LNCAP (cell line): ENCODE data around the gene COL6A1.

Experiments
- TF ChIP-seq, protein P1 (sequence below): fragments of 450-650 bp; IDR thresholded peaks from 2 replicates; pipeline ENCODE4 v1.5.1; 2017; ENCODE audit warnings: mild to moderate bottlenecking

COL6A1 gene

DNA sequence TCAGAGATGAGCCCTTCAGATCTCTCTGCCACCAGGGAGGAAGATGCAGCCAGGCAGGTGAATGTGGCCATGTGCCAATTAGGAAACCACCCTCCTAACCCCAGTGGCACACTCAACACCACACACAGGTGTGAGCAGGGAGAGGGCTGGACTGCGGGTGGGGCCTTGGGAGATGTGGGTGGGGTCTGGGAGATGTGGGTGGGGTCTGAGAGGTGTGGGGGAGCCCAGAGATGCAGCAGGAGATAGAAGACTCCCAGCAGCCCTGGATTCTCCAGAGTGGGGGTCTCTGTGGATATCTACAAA lies 43.2 kb upstream of the COL6A1 start:
- TF ChIP-seq, protein P1, sequence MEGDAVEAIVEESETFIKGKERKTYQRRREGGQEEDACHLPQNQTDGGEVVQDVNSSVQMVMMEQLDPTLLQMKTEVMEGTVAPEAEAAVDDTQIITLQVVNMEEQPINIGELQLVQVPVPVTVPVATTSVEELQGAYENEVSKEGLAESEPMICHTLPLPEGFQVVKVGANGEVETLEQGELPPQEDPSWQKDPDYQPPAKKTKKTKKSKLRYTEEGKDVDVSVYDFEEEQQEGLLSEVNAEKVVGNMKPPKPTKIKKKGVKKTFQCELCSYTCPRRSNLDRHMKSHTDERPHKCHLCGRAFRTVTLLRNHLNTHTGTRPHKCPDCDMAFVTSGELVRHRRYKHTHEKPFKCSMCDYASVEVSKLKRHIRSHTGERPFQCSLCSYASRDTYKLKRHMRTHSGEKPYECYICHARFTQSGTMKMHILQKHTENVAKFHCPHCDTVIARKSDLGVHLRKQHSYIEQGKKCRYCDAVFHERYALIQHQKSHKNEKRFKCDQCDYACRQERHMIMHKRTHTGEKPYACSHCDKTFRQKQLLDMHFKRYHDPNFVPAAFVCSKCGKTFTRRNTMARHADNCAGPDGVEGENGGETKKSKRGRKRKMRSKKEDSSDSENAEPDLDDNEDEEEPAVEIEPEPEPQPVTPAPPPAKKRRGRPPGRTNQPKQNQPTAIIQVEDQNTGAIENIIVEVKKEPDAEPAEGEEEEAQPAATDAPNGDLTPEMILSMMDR, result no peak

DNA sequence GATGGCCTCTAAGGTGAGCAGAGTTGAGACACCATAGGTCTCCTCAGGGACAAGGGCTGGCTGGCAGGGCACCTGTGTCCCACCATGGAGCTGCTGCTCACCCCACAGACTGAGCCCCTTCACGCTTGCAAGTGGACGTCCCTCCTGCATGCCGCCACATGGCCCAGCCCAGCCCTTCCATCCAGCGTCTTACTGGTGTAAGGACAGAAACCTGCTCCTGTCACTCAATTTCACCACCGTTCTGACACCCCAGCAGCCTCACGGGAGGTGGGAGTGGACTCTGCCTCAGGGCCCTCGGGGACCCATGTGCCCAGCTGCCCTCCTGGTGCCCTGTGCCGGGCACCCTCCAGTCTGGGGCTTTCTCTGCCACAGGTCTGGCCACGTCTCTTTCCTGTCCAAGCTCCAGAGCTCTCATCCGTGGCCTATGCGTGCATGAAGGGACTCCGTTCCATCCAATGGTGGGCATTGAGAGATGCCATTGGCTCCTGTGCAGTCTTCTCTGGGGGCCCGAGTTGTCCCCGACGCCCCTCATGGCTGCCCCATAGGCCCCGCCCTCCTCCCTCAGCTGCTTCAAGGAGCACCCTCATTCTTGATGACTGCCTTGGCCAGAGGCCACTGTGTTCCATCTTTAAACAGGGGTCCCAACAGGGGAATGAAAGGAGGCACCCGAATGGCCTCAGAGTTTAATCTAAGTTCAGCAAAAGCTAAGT lies 42.6 kb upstream of the COL6A1 start:
- TF ChIP-seq, protein P1, result no peak

DNA sequence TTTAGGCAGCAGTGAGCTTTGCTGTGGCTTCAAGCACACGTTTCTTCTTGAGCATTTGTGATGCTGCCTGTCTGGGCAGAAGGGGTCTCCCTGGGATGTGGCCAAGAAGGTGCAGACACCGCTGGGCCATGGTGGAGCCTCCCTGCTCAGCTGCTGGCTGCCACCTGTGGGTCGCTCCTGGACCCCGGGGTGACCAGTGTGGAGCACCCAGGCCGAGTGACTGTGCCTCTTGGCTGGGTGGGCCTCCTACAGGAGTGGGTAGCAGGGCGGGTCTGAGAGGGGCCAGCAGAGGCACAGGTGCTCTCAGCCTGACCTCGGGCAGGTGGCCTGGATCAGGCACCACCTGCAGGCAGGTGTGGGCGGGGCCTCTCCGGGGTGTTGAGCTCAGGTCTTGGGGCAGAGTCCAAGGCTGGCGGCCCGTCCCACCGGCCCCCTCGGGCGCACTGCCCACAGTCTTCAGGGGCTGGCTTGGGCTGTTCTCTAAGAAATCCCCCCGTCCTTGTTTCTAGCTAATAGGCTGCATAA lies 42.0 kb upstream of the COL6A1 start:
- TF ChIP-seq, protein P1, result no peak

DNA sequence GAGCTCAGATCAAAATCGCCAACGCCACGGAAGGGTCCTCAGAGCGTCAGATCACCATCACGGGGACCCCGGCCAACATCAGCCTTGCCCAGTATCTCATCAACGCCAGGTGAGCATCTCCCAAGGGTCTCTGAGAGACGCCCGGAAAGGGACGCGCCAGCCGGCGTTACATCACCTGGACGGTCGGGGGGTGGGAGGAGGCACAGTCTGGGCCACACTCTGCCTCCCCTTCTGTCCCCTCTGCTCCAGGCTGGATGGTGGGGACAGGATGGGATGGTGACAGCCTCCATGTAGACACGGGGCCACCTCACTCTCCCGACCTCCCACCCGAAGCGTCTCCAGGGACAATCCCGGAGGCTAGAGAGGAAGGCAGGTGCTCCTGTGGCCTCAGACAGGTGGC lies 41.5 kb upstream of the COL6A1 start:
- TF ChIP-seq, protein P1, result no peak

DNA sequence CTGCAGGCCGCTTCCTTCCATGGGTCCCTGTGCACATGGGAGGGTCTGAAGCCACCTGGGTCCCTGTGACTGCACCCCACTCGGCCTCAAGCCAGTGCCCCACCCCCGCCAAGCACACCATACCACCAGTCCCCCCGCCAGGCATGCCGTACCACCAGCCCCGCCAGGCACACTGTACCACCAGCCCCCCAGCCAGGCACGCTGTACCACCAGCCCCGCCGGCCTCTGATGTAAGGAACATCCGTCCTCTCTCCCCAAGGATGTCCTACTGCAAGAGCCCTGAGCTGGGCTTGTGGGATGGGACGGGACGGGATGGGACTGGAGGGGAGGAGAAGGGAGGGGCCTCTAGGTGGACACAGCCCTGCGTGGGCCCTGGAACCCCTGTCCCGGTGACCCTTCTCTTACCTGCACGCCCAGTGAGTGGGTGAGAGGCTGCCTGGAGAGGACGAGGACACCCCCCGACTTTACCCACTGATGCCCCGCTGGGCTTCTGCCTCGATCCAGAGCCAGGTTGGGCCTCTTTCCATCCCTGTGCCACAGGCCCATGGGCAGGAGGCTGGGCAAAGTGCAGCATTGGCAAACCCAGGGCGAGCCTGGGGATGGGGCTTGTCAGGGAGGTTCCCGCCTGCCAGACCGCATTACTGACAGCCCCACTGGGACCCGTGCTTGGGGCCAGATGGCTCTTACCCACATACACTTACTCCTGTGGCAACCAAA lies 40.8 kb upstream of the COL6A1 start:
- TF ChIP-seq, protein P1, result no peak

DNA sequence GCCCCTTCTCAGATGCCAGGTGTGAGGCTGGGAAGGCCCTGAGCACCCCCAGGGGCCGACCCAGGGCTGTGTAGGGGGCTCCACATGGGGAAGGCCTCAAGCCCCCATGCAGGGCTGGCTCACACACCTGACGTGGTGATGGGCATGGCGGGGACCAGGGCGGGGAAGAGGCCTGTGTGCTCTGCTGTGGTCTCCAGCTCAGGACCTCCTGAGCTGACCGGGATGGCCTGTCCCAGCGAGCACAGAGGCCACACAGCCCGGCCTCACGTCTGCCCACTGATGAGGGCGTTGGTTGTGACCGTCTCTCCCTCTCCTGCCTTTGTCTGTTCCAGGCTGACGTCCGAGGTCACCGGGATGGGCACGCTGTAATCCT lies 40.2 kb upstream of the COL6A1 start:
- TF ChIP-seq, protein P1, result no peak

DNA sequence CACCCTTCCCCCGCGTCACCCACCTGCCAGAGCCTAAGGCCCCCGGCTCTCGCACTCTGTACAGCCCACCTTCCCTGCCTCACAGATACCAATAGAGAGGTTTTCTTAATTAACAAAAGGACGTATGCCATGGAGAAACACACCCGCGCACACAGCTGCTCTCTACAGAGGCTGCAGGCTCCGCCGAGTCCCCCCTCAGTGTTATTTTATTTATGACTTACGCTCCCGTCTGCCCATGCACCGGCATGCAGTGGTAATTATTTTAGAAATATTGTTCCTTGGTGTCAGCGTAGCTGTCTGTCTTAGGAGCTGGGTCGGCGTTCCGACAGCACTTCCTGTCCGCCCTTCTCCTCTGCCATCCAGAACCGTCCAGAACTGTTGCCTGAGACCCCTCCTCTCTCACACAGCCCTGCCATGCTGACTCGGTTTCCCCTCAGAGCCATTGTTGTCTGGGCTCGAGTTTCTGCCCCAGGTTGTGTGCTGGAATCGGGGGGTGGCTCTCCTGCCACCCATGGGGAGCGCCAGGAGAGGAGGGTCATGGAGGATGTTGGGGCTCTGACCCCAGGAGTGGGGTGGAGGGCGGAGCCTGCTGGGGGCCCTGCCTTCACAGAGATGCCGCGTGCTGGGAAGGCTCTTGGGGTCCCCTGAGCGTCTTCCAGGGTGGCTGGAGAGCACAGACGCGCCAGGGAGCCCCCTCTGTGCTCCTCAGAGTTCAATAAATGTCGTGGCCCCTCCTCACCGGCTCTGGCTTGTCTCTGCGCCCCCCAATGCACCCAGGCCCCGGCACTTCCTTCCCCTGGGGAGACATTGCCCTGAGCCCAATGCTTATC lies 39.6 kb upstream of the COL6A1 start:
- TF ChIP-seq, protein P1, result no peak
